Measurements from ENCODE around the gene ARID2. TPM values are rescaled to one million over a fixed set of nuclear protein-coding genes. Genes with fewer than 3 reads are reported as not detected.

ARID2 gene
- total and polyA plus RNA-seq, 2 of the 13 experiments (the other 11 are each of a cell fraction or from before 2014, with no cell fraction given), result 15.9 to 22.2 TPM

DNA sequence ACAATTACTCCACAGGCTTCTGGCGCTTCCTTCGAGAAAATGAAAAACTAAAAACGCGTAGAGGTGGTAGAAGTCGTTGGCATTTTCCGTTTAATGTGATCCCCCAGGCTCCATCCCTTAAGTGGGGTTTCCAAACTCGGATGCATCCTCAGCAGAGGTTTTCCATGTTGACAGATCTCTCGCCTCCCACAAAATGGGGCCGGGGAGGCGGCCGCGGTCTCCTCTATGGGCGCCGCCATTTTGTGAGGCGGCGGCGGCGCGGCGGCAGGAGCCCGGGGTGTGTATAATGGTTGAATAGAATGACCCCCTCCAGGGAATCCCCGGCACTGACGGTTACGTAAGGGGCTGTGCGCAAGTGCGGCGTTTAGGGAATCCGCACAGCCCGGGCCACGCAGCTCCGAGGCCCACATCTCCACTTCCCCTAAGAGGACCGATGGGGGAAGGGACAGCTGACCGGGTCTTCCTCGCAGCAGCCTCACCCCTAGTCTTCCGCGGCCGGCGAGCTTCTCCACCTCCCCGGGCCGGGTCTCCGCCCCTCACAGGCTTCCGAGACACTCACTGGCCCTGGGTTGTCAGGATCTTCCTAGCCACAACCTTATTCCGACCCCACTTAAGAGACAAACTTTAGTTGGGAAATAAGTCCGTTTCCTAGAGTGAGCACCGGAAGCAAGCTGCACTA is 2.1 kb upstream of the ARID2 start (continued):
- TF ChIP-seq AHDC1 (CRISPR knock-in tag; IDR thresholded peaks at IDR 0.05; ENCODE audit: borderline replicate concordance), result peak; percentile 66; the same call in 1 of the 2 replicates
- no peak for TF ChIP-seq KLF15 (CRISPR knock-in tag; IDR thresholded peaks at IDR 0.05; ENCODE audit: borderline replicate concordance)
- TF ChIP-seq ARNTL (CRISPR knock-in tag; IDR thresholded peaks at IDR 0.05), result no peak
- TF ChIP-seq MTA1 (CRISPR knock-in tag; IDR thresholded peaks at IDR 0.05; ENCODE audit: borderline replicate concordance), result no peak
- peak; percentile 89 for TF ChIP-seq TAF1 (CRISPR knock-in tag; IDR thresholded peaks at IDR 0.05)
- no peak for TF ChIP-seq ATF3 (CRISPR knock-in tag; IDR thresholded peaks at IDR 0.05)
- peak; percentile 84 for TF ChIP-seq ZNF430 (CRISPR knock-in tag; IDR thresholded peaks at IDR 0.05)
- TF ChIP-seq AGO1 (IDR thresholded peaks at IDR 0.05; ENCODE audit: low read depth, low read length, poor library complexity, severe bottlenecking), result peak; percentile 74
- TF ChIP-seq ZNF383 (CRISPR knock-in tag; IDR thresholded peaks at IDR 0.05; ENCODE audit: borderline replicate concordance), result no peak
- no peak for TF ChIP-seq ZNF773 (CRISPR knock-in tag; IDR thresholded peaks at IDR 0.05; ENCODE audit: borderline replicate concordance)
- TF ChIP-seq ZNF777 (CRISPR knock-in tag; IDR thresholded peaks at IDR 0.05), result peak; percentile 56; the same call in 1 of the 2 replicates
- no peak for TF ChIP-seq ZNF674 (CRISPR knock-in tag; IDR thresholded peaks at IDR 0.05; ENCODE audit: low read depth)
- no peak for TF ChIP-seq FOXA1 (IDR thresholded peaks at IDR 0.05)
- peak; percentile 44; the same call in 1 of the 2 replicates for TF ChIP-seq FOXA1 (CRISPR knock-in tag; IDR thresholded peaks at IDR 0.05)
- peak; percentile 85; the same call in 1 of the 2 replicates for TF ChIP-seq RFXAP (CRISPR knock-in tag; IDR thresholded peaks at IDR 0.05; ENCODE audit: borderline replicate concordance)
- TF ChIP-seq KDM2A (CRISPR knock-in tag; IDR thresholded peaks at IDR 0.05; ENCODE audit: borderline replicate concordance, low read depth), result peak; percentile 90
- peak; percentile 50; the same call in 1 of the 2 replicates for TF ChIP-seq ZSCAN12 (CRISPR knock-in tag; IDR thresholded peaks at IDR 0.05)
- no peak for TF ChIP-seq MAFG (CRISPR knock-in tag; IDR thresholded peaks at IDR 0.05)
- TF ChIP-seq, protein P1, sequence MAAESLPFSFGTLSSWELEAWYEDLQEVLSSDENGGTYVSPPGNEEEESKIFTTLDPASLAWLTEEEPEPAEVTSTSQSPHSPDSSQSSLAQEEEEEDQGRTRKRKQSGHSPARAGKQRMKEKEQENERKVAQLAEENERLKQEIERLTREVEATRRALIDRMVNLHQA (CRISPR knock-in tag; IDR thresholded peaks at IDR 0.05), result no peak
- TF ChIP-seq THYN1 (CRISPR knock-in tag; IDR thresholded peaks at IDR 0.05; ENCODE audit: borderline replicate concordance, low read depth), result no peak
- TF ChIP-seq ZNF101 (CRISPR knock-in tag; IDR thresholded peaks at IDR 0.05; ENCODE audit: borderline replicate concordance, low read depth), result no peak
- TF ChIP-seq, protein P2, sequence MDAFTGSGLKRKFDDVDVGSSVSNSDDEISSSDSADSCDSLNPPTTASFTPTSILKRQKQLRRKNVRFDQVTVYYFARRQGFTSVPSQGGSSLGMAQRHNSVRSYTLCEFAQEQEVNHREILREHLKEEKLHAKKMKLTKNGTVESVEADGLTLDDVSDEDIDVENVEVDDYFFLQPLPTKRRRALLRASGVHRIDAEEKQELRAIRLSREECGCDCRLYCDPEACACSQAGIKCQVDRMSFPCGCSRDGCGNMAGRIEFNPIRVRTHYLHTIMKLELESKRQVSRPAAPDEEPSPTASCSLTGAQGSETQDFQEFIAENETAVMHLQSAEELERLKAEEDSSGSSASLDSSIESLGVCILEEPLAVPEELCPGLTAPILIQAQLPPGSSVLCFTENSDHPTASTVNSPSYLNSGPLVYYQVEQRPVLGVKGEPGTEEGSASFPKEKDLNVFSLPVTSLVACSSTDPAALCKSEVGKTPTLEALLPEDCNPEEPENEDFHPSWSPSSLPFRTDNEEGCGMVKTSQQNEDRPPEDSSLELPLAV (CRISPR knock-in tag; conservative IDR thresholded peaks at IDR 0.05; ENCODE audit: low read depth), result no peak
- peak; percentile 77 for TF ChIP-seq KLF6 (CRISPR knock-in tag; IDR thresholded peaks at IDR 0.05)

Measured in HepG2 (cell line).